HG03460 (cell line): ENCODE measurements around the gene CNDP1.
"Not testable (repeated sequence)": the region's sequence is repeated elsewhere in the genome, so short reads cannot be mapped to it uniquely, and the experiment has no call there.

Experiments used
- ATAC-seq: cut with Tn5 transposase; IDR thresholded peaks from one replicate; pipeline ENCODE4 v1.9.1; 2021; ENCODE audit not compliant: unreplicated experiment

CNDP1 gene

GRCh38 chr18:74520096-74520833 lies 14.0 kb upstream of the CNDP1 start:
- no peak for ATAC-seq

GRCh38 chr18:74521068-74521725 lies 13.1 kb upstream of the CNDP1 start:
- ATAC-seq = no peak

- ATAC-seq = no peak
Measured at GRCh38 chr18:74522635-74523548, 11.4 kb upstream of the CNDP1 start.

- ATAC-seq = no peak
Measured at GRCh38 chr18:74524097-74524496, 10.2 kb upstream of the CNDP1 start.

GRCh38 chr18:74524915-74525314 lies 9.4 kb upstream of the CNDP1 start:
- ATAC-seq = not testable (repeated sequence)

- ATAC-seq = no peak
Measured at GRCh38 chr18:74525741-74526140, 8.6 kb upstream of the CNDP1 start.

GRCh38 chr18:74526488-74526887 lies 7.8 kb upstream of the CNDP1 start:
- ATAC-seq = no peak

- no peak for ATAC-seq
Measured at GRCh38 chr18:74528478-74528877, 5.8 kb upstream of the CNDP1 start.

- no peak for ATAC-seq
Measured at GRCh38 chr18:74528913-74529312, 5.4 kb upstream of the CNDP1 start.

- no peak for ATAC-seq
Measured at GRCh38 chr18:74529378-74529777, 4.9 kb upstream of the CNDP1 start.

GRCh38 chr18:74529811-74530583 lies 4.3 kb upstream of the CNDP1 start:
- ATAC-seq = no peak

- no peak for ATAC-seq
Measured at GRCh38 chr18:74530584-74530862, 3.8 kb upstream of the CNDP1 start.

- ATAC-seq = no peak
Measured at GRCh38 chr18:74531043-74531442, 3.3 kb upstream of the CNDP1 start.

- ATAC-seq = no peak
Measured at GRCh38 chr18:74532511-74533025, 1.7 kb upstream of the CNDP1 start.

GRCh38 chr18:74533666-74534065 lies 634 bp upstream of the CNDP1 start:
- ATAC-seq = no peak

GRCh38 chr18:74534981-74535649 lies 815 bp downstream of the CNDP1 start:
- ATAC-seq = no peak

GRCh38 chr18:74539289-74539688 lies 5.0 kb downstream of the CNDP1 start:
- no peak for ATAC-seq

GRCh38 chr18:74540652-74541421 lies 6.5 kb downstream of the CNDP1 start:
- ATAC-seq = no peak

- no peak for ATAC-seq
Measured at GRCh38 chr18:74541703-74542555, 7.6 kb downstream of the CNDP1 start.
